ENCODE measurements around the gene EMX2.

DNA sequence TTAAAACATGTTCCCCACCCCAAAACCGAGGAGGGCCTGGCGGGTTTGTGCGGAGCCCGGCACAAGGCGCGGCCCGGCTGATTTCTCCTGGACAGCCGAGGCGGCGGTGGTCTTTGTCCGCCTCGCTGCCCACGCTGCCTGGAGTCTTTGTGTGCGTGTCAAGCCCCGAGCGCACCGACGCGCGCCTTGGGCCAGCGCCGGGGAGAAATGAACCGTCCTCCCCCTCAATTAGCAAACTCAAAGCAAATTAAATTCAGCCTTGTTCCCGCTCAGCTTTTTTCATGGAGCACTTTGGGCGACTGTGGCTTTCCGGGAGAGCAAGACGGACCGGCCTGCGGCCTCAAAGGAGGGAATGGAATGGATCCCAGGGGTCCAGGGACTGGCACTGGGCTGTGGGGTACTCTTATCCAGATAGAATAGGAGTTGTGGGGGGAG lies 4.1 kb downstream of the EMX2 start:
- TF ChIP-seq EP300 (IDR thresholded peaks at IDR 0.05; ENCODE audit: borderline replicate concordance): no peak
- TF ChIP-seq EGR1 (IDR thresholded peaks at IDR 0.05): no peak
- TF ChIP-seq, protein P1, sequence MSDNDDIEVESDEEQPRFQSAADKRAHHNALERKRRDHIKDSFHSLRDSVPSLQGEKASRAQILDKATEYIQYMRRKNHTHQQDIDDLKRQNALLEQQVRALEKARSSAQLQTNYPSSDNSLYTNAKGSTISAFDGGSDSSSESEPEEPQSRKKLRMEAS (IDR thresholded peaks at IDR 0.05): no peak
- TF ChIP-seq NFIC (IDR thresholded peaks at IDR 0.05): no peak
- no peak for TF ChIP-seq CREB1 (IDR thresholded peaks at IDR 0.05; ENCODE audit: low read depth)
- TF ChIP-seq, protein P2, sequence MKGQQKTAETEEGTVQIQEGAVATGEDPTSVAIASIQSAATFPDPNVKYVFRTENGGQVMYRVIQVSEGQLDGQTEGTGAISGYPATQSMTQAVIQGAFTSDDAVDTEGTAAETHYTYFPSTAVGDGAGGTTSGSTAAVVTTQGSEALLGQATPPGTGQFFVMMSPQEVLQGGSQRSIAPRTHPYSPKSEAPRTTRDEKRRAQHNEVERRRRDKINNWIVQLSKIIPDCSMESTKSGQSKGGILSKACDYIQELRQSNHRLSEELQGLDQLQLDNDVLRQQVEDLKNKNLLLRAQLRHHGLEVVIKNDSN (IDR thresholded peaks at IDR 0.05): no peak
- TF ChIP-seq RAD21 (IDR thresholded peaks at IDR 0.05; ENCODE audit: low read depth): no peak
- TF ChIP-seq TAF1 (IDR thresholded peaks at IDR 0.05; ENCODE audit: low read depth): no peak
- TF ChIP-seq CEBPB (IDR thresholded peaks at IDR 0.05): no peak
- TF ChIP-seq TEAD4 (IDR thresholded peaks at IDR 0.05): no peak
- TF ChIP-seq YY1 (IDR thresholded peaks at IDR 0.05; ENCODE audit: low read depth): no peak
